PC-3 (cell line): ENCODE measurements around the gene PDE2A.

Source experiments
- CTCF ChIP-seq: fragments of 300-600 bp; sonication (generic); conservative IDR thresholded peaks from 2 replicates; pipeline ENCODE4 v1.5.1; 2017; ENCODE audit warnings: antibody characterized with exemption, low read depth, mild to moderate bottlenecking, low read length
- EZH2 ChIP-seq: fragments of 300-600 bp; sonication (generic); IDR thresholded peaks from one replicate; pipeline ENCODE4 v1.6.1; 2017; ENCODE audit warnings: antibody characterized with exemption, mild to moderate bottlenecking, low read length; ENCODE audit not compliant: unreplicated experiment

GRCh38 chr11:72568861-72569260 lies 105.4 kb downstream of the PDE2A start:
- TF ChIP-seq CTCF, result no peak
- no peak for TF ChIP-seq EZH2
